ENCODE results near the gene ANKRD18A.
"Not testable (repeated sequence)": the region's sequence is repeated elsewhere in the genome, so short reads cannot be mapped to it uniquely, and the experiment has no call there.

ANKRD18A gene

DNA sequence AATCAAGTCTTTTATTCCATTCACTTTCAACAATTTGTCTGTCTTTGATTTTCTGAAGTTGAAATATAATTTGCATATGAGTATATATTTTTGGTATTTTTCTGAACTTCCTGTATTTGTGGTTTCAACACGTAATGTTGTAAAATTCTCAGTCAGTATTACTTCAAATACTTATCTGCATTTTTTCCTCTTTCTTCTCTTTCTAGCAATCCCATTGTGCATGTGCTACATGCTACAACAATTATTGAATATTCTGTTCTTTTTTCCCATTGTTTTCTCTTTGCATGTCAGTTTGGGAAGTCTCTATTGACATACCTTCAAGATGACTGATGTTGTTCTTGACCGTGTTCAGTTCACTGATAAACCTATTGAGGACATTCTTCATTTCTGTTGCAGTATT lies 5.6 kb upstream of the ANKRD18A start:
- no peak for DNase-seq (ENCODE audit: low read depth in 3 of 3)

DNA sequence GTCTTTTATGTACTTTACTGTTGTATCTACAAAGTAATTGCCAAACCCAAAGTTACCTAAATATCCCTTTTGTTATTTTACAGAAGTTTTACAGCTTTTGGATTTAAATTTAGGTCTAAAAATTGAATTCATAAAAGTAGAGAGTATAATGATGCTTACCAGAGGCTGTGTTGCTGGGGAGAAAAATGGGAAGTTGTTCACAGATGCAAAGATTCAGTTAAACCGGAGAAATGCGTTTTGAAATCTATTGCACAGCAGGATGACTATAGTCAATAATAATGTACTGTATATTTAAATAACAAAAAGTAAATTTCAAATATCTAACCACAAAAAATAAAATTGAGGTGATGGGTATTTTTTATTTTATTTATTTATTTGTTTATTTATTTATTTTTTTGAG lies 2.6 kb upstream of the ANKRD18A start:
- no peak for DNase-seq (ENCODE audit: low read depth in 3 of 3)

DNA sequence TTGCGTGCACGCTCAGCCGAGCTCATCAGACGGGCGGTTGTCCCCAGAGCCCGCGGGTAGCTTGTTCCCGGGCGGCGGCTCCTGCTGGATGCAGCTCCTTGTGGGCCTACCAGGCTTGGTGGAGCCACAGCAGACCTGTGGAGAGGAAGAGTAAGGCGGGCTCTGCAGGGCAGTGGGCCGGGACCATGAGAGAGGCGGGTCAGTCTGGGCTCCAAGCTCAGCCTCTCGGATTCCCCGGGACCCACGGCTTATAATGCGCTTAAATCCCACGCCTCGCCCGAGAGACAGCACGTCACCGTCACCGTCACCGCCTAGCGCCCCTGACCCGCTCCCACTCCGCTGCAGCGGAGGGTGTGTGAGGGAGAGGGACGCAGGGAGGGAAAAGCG lies 1.9 kb upstream of the ANKRD18A start:
- DNase-seq (ENCODE audit: low read depth in 3 of 3) = peak in 1 of 3 experiments; percentile 1

DNA sequence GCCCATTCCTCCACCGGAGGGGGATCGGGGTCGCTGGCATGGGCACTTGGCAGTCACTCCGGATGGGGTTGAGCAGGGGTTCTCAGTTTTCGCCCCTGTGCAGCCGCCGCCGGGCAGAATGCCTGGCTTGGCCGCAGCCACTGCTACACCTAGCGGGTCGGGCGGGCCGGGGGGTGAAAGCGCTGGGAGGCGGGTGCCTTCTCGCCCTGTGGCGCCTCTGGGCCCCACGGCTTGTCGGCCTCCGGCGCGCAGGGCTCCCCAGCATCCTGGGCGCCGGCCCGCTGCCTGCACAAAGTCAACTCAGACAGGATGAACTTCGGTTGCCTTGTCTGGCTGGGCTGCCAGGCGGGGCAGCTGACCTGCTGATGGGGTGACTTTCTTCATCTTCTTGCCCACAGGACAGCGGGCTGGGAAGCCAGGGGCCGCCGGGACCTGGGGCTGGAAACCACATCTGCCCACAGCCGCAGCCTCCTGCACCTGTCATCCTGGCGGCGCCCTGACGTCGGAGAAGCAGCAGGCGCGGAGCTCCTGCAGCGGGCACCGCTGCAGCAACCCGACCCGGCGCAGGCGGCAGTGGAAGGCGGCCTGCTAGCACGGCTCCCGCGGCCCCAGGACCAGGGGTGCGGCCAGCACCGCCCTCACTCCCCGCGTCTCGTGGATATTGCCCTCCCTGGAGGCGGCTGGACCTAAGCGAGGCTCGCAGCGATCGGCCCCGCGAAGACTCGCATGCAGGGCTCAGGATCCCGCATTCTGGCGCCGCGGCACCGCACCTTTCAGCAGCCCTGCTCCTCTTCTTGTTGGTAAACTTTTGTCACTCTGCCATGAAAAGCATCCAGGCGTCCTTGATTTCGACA lies 1.3 kb upstream of the ANKRD18A start:
- DNase-seq (ENCODE audit: low read depth in 3 of 3) = peak; percentile 15 to 29 (median 26)

DNA sequence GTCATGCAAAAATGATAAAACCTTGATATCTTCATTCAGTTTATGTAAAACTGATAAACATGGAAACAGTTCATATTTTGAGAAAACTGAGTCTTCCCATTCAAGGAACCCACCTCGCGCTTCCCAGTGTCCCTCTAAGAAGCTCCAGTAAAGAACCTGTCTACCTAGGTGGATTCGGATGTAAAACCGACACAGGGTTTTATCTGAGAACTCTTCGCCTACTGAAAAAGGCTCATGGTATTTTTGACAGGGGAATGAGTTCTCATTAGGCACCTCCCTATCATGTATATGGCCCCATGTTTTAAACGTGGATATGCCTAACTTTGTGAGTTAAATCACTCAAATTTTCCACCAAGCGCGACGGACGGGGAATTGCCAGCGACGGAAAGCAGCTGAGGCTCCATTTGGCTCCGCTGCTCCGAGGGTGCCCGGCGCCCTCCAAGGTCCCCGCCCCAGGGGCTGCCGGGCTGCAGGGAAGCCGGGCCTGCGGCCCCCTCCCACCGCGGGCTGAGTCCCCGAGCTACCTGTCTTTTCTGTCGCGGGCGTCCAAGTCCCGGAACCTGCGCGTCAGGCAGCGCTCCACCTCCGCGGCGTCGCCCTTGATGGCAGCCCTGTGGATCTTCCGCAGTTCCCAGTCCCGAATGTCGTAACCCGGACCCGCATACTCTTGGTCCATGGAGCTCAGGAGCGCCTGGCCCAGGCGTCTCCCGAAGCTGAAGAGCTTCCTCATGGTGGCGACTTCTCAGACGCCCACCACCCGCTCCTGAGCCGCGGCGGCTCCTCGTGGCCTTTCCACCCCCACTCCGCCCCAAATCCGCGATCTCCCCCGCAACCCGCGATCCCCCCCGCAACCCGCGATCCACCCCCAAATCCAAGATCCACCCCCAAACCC lies 594 bp downstream of the ANKRD18A start:
- peak; percentile 10 to 31 (median 23) for DNase-seq (ENCODE audit: low read depth in 3 of 3)

DNA sequence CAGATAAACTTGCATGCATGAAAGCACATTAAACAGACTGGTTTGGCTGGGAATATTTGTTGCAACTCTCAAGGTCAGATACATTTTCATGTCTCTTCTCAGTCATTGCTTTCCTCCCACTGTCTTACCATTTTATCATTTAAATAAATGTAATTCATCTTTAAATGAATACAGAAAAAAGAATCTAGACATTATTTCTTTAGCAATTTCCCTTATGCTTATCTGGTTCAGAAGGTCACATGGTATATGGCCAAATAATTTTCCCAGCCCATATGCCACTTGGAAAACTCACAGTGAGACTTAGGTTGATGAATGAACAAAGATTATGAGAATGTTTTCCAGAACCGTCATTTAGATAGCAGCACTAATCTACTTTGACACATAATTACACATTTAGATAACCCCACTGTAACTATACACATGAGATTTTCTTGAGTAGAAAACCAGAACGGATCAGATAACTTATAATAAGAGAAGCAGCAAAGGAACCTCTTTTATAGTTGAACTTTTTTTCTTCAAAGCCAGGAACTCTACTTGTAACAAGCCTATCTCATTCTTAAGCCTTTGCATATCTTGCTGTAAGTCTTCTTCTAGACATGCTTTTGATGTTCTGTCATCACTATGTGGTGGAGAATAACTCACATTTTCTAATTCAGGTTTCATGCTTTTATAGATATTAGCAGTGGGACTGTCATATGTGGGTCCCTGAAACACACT lies 22.2 kb downstream of the ANKRD18A start:
- not testable (repeated sequence) for DNase-seq (ENCODE audit: low read depth in 3 of 3)

DNA sequence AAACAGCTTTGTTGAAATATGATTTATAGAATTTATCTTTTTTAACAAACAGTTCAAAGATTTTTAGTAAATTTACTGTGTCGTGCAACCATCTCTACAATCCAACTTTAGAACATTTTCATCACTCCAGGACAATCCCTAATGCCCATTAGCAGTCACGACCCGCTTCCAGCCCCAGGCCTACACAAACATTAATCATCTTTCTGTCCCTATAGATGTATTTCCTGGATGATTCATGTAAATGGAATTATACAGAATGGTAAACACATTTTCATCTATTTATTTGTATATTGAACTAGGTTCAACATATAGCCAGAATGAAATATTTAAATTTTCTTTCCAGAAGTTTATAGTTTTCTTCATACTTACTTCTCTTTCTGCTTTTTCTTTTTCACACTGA lies 25.3 kb downstream of the ANKRD18A start:
- DNase-seq (ENCODE audit: low read depth in 3 of 3) = not testable (repeated sequence)

DNA sequence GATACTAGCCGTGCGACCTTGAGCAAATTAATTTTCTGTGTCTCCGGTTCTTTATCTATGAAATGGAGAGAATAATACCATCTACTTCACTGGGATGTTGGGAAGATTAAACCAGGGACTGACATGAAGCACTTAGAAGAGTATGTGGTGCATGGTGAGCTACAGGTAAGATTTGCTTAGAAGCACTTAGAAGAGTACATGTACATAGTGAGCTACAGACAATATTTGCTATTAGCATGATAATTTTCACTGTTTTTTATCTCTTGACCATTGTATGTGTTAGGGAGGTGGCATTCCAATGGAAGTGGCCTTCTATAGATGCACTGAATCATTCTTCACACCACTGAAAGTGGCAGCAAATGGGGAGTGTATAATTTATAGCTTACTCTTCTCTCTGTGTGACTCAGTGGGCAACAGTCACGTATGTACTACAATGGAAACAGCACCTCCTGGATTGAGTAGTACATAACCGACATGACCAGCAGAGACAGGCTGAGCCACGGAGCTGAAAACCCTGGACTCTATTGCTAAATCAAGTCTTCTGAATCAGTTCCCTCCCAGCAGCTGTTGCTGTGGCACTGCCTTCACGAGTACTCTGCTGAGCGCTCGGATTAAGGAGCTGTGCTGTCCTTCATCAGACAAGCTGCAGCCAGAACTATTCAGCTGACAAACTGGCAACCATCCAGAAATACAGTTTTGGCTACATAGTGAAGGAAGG lies 28.9 kb downstream of the ANKRD18A start:
- not testable (repeated sequence) for DNase-seq (ENCODE audit: low read depth in 3 of 3)

DNA sequence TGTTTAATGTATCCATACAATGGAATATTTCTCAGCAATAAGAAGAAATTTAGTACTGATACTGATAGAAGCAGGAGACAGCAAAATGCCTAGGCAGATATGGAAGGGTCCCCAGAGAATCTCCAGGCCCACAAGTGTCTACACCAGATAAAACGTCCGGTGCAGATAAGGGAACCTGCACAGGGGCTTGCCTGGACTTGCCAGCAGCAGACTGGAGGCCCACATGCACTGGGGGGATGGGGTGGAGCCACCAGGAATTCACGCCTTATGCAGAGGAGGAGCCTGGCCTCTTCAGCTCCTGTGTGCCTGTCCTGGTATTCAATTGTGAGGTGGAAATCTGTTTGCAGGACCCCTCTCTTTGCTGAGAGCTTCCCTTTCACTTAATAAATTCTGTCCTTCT lies 36.6 kb downstream of the ANKRD18A start:
- DNase-seq (ENCODE audit: low read depth in 3 of 3) = not testable (repeated sequence)

DNA sequence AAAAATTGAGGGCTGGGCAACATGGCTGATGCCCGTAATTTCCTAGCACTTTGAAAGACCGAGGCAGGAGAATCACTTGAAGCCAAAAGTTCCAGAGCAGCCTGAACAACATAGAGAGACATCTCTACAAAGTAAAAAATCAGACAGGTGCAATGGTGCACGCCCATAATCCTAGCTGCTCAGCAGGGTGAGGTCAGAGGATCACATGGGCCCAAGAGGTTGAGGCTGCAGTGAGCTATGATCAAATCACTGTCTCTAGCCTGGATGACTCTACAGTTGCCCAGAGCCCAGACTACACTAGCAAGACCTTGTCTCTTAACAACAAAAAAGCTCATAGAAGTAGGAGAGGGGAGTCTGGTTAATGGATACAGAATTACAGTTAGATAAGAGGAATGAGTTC lies 40.3 kb downstream of the ANKRD18A start:
- DNase-seq (ENCODE audit: low read depth in 3 of 3) = not testable (repeated sequence)

DNA sequence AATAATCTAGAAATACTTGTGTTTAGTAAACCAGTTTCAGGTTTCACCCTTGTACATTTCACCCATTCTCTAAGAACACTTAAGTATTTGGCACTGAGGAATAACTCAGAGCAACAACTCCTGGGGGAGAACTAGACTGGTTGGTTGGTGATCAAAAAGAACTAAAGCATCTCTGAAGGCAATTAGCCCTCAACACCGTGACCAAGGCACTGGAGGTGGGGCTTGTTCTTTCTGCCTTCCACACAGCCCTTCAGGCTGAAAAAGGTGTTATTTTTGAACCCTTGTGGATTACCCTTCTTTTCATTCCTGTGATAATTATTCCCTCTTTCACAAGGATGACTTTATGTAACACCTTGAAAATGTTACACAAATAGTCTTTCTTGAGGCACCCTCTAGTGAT lies 44.2 kb downstream of the ANKRD18A start:
- DNase-seq (ENCODE audit: low read depth in 3 of 3) = not testable (repeated sequence)

DNA sequence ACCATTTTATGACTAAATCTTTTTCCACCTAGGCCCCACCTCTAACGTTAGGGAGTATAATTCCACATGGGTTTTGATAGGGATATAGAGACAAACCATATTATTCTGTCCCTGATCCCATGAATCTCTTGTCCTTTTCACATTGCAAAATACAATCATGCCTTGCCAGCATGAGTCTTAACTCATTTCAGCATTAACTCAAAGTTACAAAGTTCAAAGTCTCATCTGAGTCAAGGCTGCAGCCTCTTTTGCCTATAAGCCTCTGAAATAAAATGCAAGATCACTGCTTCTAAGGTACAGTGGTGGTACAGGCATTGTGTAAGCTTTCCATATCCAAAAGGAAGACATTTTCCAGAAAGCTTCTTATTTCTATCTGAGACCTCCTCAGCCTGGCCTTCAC lies 54.3 kb downstream of the ANKRD18A start:
- DNase-seq (ENCODE audit: low read depth in 3 of 3) = not testable (repeated sequence)

DNA sequence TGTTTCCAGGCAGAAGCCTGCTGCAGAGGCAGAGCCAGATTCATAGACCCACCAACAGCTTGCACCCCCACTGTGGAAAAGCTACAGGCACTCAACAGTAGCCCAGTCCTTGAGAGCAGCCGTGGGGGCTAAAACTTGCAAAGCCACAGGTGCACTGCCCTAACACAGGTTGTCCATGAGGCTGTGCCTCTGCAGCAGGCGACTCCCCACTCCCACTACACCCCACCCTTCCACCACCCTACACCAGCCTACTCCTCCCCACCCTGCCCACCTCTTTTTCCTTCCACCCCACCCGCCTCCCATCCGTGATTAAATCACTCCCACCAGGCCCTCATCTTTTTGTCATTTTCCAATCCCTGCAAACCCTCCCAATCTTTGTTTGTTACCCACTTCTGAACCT lies 55.2 kb downstream of the ANKRD18A start:
- DNase-seq (ENCODE audit: low read depth in 3 of 3) = not testable (repeated sequence)

DNA sequence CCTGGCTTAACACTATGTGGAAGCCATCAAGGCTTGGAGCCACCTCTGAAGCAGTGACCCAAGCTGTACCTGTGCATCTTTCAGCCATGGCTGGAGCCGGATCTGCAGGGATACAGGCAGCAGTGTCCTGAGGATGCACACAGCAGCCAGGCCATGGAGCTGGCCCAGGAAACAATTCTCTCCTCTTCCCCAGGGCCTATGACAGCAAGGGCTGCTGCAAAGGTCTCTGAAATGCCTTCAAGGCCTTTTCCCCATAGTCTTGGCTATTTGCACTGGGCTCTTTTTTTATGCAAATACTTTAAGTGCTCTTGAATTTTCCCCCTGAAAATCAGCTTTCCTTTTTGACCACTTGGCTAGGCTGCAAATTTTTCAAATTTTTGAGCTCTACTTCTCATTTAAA lies 56.5 kb downstream of the ANKRD18A start:
- DNase-seq (ENCODE audit: low read depth in 3 of 3) = not testable (repeated sequence)

DNA sequence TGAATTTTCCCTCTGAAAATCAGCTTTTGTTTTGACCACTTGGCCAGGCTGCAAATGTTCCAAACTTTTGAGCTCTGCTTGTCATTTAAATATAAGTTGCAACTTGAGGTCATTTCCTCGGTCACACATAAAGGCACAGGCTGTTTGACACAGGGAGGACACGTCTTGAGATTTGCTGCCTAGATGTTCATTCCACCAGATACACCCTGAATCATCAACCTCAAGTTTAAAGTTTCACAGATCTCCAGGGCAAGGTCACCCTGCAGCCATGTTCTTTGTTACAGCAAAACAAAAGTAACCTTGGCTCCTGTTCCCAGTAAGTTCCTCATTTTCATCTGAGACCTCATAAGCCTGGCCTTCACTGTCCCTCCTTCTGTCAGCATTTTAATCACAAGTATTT lies 59.3 kb downstream of the ANKRD18A start:
- DNase-seq (ENCODE audit: low read depth in 3 of 3) = not testable (repeated sequence)

DNA sequence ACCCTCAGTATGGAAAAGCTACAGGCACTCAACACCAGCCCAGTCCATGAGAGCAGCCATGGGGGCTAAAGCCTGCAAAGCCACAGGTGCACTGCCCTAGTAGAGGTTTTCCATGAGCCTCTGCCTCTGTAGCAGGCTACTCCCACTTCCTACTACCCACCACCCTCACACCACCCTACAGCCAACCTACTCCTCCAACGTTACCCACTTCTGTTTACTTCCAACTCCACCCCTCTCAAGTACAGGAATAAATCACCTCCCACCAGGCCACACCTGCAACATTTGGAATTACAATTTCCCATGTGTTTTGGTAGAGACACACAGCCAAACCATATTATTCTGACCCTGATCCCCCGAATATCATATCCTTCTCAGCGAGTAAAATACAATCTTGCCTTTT lies 61.2 kb downstream of the ANKRD18A start:
- not testable (repeated sequence) for DNase-seq (ENCODE audit: low read depth in 3 of 3)

DNA sequence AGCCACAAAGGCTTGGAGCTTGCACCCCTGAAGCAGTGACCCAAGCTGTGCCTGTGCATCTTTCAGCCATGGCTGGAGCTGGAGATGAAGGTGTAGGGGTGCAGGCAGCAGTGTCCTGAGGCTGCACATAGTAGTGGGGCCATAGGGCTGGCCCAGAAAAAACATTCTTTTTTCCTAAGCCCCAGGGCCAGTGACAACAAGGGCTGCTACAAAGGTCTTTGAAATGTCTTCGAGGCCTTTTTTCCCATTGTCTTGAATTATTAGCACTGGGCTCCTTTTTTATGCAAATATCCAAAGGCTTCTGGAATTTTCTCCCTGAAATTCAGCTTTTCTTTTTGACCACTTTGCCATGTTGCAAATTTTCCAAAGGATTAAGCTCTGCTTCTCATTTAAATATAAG lies 62.6 kb downstream of the ANKRD18A start:
- not testable (repeated sequence) for DNase-seq (ENCODE audit: low read depth in 3 of 3)

DNA sequence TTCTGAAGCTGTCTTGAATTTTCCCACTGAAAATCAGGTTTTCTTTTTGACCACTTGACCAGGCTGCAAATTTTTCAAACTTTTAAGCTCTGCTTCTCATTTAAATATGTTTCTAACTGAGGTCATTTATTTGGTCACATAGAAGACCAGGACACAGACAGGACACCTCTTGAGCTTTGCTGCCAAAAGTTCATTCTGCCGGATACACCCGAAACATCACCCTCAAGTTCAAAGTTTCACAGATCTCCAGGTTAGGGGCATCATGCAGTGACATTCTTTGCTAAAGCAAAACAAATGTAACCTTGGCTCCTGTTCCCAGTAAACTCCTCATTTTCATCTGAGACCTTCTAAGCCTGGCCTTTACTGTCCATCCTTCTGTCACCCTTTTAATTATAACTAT lies 65.4 kb downstream of the ANKRD18A start:
- DNase-seq (ENCODE audit: low read depth in 3 of 3) = not testable (repeated sequence)

DNA sequence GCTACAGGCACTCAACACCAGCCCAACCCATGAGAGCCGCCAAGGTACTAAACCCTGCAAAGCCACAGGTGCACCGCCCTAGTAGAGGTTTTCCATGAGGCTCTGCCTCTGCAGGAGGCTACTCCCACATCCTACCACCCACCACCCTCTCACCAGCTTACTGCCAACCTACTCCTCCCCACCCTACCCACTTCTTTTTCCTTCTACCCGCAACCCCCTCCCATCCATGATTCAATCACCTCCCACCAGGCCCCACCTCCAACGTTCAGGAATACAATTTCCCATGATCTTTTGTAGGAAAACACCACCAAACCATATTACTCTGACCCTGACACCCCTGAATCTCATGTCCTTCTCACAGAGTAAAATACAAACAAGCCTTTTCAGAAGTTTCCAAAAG lies 67.4 kb downstream of the ANKRD18A start:
- not testable (repeated sequence) for DNase-seq (ENCODE audit: low read depth in 3 of 3)

DNA sequence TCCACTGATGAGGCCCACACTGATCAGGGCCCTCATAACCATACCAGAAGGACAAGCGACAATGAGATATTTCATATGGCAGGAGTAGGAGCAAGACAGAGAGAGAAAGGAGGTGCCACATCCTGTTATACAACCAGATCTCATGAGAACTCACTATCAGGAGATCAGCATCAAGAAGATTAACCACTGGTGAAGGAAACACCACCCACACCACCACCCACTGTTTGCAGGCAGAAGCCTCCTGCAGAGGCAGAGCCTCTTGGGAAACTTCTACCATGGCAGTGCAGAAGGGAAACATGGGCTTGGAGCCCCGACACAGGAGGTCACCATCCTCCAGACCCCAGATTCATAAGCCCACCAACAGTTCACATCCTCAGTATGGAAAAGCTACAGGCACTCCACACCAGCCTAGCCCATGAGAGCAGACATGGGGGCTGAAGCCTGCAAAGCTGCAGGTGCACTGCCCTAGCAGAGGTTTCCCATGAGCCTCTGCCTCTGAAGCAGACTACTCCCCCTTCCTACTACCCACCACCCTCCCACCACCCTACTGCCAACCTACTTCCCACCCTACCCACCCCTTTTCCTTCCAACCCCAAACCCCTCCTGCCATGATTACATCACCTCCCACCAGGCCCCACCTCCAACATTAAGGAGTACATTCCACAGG lies 73.8 kb downstream of the ANKRD18A start:
- peak in 2 of 3 experiments; percentile 9 to 19 for DNase-seq (ENCODE audit: low read depth in 3 of 3)

DNA sequence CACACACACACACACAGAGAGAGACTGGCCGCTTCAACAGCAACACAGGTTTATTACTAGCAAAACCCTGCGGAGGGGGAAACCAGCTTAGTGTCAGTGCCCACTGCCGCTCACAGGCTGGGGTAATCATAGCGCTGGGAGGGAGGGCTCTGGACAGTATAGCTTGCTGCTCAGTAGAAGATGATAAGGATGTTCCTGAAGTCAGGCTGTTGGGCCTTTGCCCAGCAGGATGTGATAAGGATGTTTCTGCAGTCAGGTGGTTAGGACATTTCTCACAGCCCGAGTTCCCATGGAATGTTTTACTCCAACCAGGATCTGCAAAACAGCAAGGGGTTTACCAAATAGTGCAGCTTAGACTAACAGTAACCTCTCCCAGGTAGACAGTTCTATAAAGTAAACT lies 79.9 kb downstream of the ANKRD18A start:
- DNase-seq (ENCODE audit: low read depth in 3 of 3) = not testable (repeated sequence)

Data from stimulated activated CD4-positive, alpha-beta T cell treated with anti-CD3 and anti-CD28 coated beads, TNF-alpha, amount 100 ng/mL, for 4 hours (primary cell).